Sigmoid colon (tissue), 4 donors: ENCODE measurements around the gene SWAP70.

Experiments used
- POLR2AphosphoS5 ChIP-seq, 4 donors: sonication (generic); formaldehyde crosslinking; IDR thresholded peaks; one replicate each; pipeline ENCODE4 v1.6.1; 2017; ENCODE audit warnings: antibody characterized with exemption in 4 of 4
- TF ChIP-seq, protein P1 (sequence below), 4 experiments: fragments of 450-650 bp in 3 of 4; fragments of 200-600 bp in 1 of 4; IDR thresholded peaks; one replicate each; pipeline ENCODE4 v1.5.1; 2016 to 2019; ENCODE audit warnings: antibody characterized with exemption in 4 of 4, mild to moderate bottlenecking in 3 of 4, moderate library complexity in 2 of 4

GRCh38 chr11:9757809-9758636, 94.1 kb downstream of the SWAP70 start:
- TF ChIP-seq, protein P1, sequence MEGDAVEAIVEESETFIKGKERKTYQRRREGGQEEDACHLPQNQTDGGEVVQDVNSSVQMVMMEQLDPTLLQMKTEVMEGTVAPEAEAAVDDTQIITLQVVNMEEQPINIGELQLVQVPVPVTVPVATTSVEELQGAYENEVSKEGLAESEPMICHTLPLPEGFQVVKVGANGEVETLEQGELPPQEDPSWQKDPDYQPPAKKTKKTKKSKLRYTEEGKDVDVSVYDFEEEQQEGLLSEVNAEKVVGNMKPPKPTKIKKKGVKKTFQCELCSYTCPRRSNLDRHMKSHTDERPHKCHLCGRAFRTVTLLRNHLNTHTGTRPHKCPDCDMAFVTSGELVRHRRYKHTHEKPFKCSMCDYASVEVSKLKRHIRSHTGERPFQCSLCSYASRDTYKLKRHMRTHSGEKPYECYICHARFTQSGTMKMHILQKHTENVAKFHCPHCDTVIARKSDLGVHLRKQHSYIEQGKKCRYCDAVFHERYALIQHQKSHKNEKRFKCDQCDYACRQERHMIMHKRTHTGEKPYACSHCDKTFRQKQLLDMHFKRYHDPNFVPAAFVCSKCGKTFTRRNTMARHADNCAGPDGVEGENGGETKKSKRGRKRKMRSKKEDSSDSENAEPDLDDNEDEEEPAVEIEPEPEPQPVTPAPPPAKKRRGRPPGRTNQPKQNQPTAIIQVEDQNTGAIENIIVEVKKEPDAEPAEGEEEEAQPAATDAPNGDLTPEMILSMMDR (IDR thresholded peaks at IDR 0.05), result peak in 3 of 4 experiments; percentile 19 to 97 (median 37)
- TF ChIP-seq POLR2AphosphoS5 (IDR thresholded peaks at IDR 0.05), result peak in 2 of 4 donors; percentile 42 to 64
